BE2C (cell line): ENCODE results near the gene DIAPH3.

Experiments used
- DNase-seq: peaks from one replicate; pipeline ENCODE4 v3.0.0-alpha.2; 2020
- H3K27me3 ChIP-seq: fragments of 250-450 bp; sonication (Bioruptor Pico); 2 replicates; pipeline ENCODE4 v1.5.1; 2020; ENCODE audit warnings: mild to moderate bottlenecking
- H3K36me3 ChIP-seq: fragments of 250-450 bp; sonication (Bioruptor Pico); 2 replicates; pipeline ENCODE4 v1.5.1; 2020; ENCODE audit warnings: mild to moderate bottlenecking
- H3K4me1 ChIP-seq: fragments of 250-450 bp; sonication (Bioruptor Pico); 2 replicates; pipeline ENCODE4 v1.5.1; 2020
- H3K4me3 ChIP-seq: 2 replicates; pipeline ENCODE4 v1.5.1; 2011; ENCODE audit warnings: low read depth, low read length
- H3K9me3 ChIP-seq: fragments of 250-450 bp; sonication (Bioruptor Pico); 2 replicates; pipeline ENCODE4 v1.5.1; 2020
- CTCF ChIP-seq: IDR thresholded peaks from 2 replicates; pipeline ENCODE4 v1.5.1; 2012; ENCODE audit warnings: mild to moderate bottlenecking, low read depth, low read length

Gene DIAPH3

GRCh38 chr13:60035874-60036273, 127.9 kb downstream of the DIAPH3 start:
- Histone ChIP-seq H3K9me3 (no peaks in the 10 kb centered on the region), H3K4me1 (no peaks in the 10 kb centered on the region), H3K4me3 (no peak overlapping the region), H3K36me3 (no peaks in the 10 kb centered on the region), H3K27me3 (no peaks in the 10 kb centered on the region)
- no peak for DNase-seq
- no peak for TF ChIP-seq CTCF

- no peak for DNase-seq
- no peak overlapping the region for H3K4me3 ChIP-seq
- no peaks in the 10 kb centered on the region for H3K9me3 ChIP-seq
- no peaks in the 10 kb centered on the region for H3K27me3 ChIP-seq
- no peaks in the 10 kb centered on the region for H3K36me3 ChIP-seq
- H3K4me1 ChIP-seq = no peaks in the 10 kb centered on the region
- no peak for TF ChIP-seq CTCF
Observed at GRCh38 chr13:60032851-60033250, 130.9 kb downstream of the DIAPH3 start.

- Histone ChIP-seq H3K4me1 (no peaks in the 10 kb centered on the region), H3K36me3 (no peaks in the 10 kb centered on the region), H3K4me3 (no peak overlapping the region), H3K9me3 (no peaks in the 10 kb centered on the region), H3K27me3 (no peaks in the 10 kb centered on the region)
- DNase-seq = no peak
- no peak for TF ChIP-seq CTCF
Observed at GRCh38 chr13:60028021-60028420, 135.7 kb downstream of the DIAPH3 start.

GRCh38 chr13:60026286-60026685, 137.4 kb downstream of the DIAPH3 start:
- Histone ChIP-seq H3K4me3 (no peak overlapping the region), H3K36me3 (no peaks in the 10 kb centered on the region), H3K4me1 (no peaks in the 10 kb centered on the region), H3K9me3 (no peaks in the 10 kb centered on the region), H3K27me3 (no peaks in the 10 kb centered on the region)
- no peak for DNase-seq
- TF ChIP-seq CTCF = no peak

- no peaks in the 10 kb centered on the region for H3K4me1 ChIP-seq
- H3K9me3 ChIP-seq = no peaks in the 10 kb centered on the region
- H3K36me3 ChIP-seq = no peaks in the 10 kb centered on the region
- no peak for DNase-seq
- H3K27me3 ChIP-seq = no peaks in the 10 kb centered on the region
- H3K4me3 ChIP-seq = no peak overlapping the region
- no peak for TF ChIP-seq CTCF
Observed at GRCh38 chr13:60020288-60020687, 143.4 kb downstream of the DIAPH3 start.

DNA sequence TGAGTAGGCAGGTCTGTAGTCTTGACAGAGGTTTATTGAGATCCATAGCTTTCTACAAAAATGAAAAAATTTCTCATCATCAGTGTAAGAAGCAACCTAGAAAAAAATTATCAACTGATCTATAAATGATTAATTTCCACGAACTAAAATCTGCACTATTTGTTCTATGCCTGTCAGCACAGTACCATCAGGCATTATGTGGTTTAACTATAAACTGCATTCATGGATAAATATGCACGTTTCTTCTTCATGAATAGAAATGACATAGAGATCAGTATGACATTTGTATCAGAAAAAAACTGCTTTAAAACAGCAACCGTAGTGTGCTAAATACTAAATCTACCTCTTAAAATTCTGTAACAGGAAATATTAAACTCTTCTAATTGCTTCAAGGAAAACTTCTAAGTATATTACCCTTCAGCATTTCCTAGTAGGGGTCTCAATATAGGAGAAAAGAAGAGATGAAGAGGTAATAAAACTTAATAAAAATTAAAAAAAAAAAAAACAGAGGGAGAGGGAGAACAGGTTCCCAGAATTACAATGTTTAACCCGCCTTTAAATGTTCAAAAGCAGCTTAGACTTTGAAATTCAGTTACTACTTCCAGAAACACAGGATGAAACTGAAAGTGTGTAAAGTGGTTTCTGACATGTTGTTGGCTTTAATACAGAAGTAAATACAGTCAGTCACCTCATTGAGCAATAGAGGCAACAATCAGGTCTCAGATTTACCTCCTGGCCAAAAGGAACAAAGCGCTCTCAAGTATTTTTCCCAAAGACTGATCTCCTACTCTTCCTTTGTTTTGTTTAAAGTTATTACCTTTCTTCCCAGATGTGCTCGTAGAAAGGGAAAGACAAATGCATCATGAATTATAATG, 144.4 kb downstream of the DIAPH3 start:
- no peaks in the 10 kb centered on the region for H3K36me3 ChIP-seq
- no peaks in the 10 kb centered on the region for H3K4me1 ChIP-seq
- TF ChIP-seq CTCF = no peak
- H3K9me3 ChIP-seq = no peaks in the 10 kb centered on the region
- H3K4me3 ChIP-seq = no peak overlapping the region
- H3K27me3 ChIP-seq = no peaks in the 10 kb centered on the region
- DNase-seq = no peak
